ENCODE measurements around the gene C17orf75.
"Not testable (repeated sequence)": the region's sequence is repeated elsewhere in the genome, so short reads cannot be mapped to it uniquely, and the experiment has no call there.

The C17orf75 gene

GRCh38 chr17:32345951-32346600 is 4.1 kb upstream of the C17orf75 start:
- no peak for DNase-seq (ENCODE audit: low read depth in 2 of 2)

GRCh38 chr17:32342603-32343325 is 791 bp upstream of the C17orf75 start:
- DNase-seq (ENCODE audit: low read depth in 2 of 2) = no peak

GRCh38 chr17:32341141-32341856 is 674 bp downstream of the C17orf75 start:
- peak in 1 of 2 donors; percentile 12 for DNase-seq (ENCODE audit: low read depth in 2 of 2)

GRCh38 chr17:32335687-32336086 is 6.3 kb downstream of the C17orf75 start:
- DNase-seq (ENCODE audit: low read depth in 2 of 2) = no peak

- no peak for DNase-seq (ENCODE audit: low read depth in 2 of 2)
These were observed 6.9 kb downstream of the C17orf75 start for GRCh38 chr17:32335046-32335445.

GRCh38 chr17:32333187-32333586 is 8.8 kb downstream of the C17orf75 start:
- no peak for DNase-seq (ENCODE audit: low read depth in 2 of 2)

GRCh38 chr17:32331243-32332040 is 10.5 kb downstream of the C17orf75 start:
- no peak for DNase-seq (ENCODE audit: low read depth in 2 of 2)

GRCh38 chr17:32330147-32330546 is 11.8 kb downstream of the C17orf75 start:
- no peak for DNase-seq (ENCODE audit: low read depth in 2 of 2)

GRCh38 chr17:32327911-32328310 is 14.1 kb downstream of the C17orf75 start:
- no peak for DNase-seq (ENCODE audit: low read depth in 2 of 2)

- no peak for DNase-seq (ENCODE audit: low read depth in 2 of 2)
These were observed 18.0 kb downstream of the C17orf75 start for GRCh38 chr17:32323811-32324491.

- no peak for DNase-seq (ENCODE audit: low read depth in 2 of 2)
These were observed 18.9 kb downstream of the C17orf75 start for GRCh38 chr17:32323046-32323445.

GRCh38 chr17:32320847-32321246 is 21.1 kb downstream of the C17orf75 start:
- DNase-seq (ENCODE audit: low read depth in 2 of 2) = no peak

GRCh38 chr17:32320080-32320479 is 21.9 kb downstream of the C17orf75 start:
- not testable (repeated sequence) for DNase-seq (ENCODE audit: low read depth in 2 of 2)

GRCh38 chr17:32319548-32319905 is 22.4 kb downstream of the C17orf75 start:
- DNase-seq (ENCODE audit: low read depth in 2 of 2) = peak; percentile 51 to 60

GRCh38 chr17:32318071-32318470 is 23.9 kb downstream of the C17orf75 start:
- DNase-seq (ENCODE audit: low read depth in 2 of 2) = no peak

- no peak for DNase-seq (ENCODE audit: low read depth in 2 of 2)
These were observed 24.6 kb downstream of the C17orf75 start for GRCh38 chr17:32317353-32317752.

GRCh38 chr17:32316653-32317052 is 25.3 kb downstream of the C17orf75 start:
- DNase-seq (ENCODE audit: low read depth in 2 of 2) = not testable (repeated sequence)

GRCh38 chr17:32315171-32315570 is 26.8 kb downstream of the C17orf75 start:
- no peak for DNase-seq (ENCODE audit: low read depth in 2 of 2)

- no peak for DNase-seq (ENCODE audit: low read depth in 2 of 2)
These were observed 27.3 kb downstream of the C17orf75 start for GRCh38 chr17:32314636-32315035.

GRCh38 chr17:32311028-32311536 is 30.9 kb downstream of the C17orf75 start:
- no peak for DNase-seq (ENCODE audit: low read depth in 2 of 2)

GRCh38 chr17:32307658-32308057 is 34.3 kb downstream of the C17orf75 start:
- no peak for DNase-seq (ENCODE audit: low read depth in 2 of 2)

All from stimulated activated CD8-positive, alpha-beta memory T cell treated with anti-CD3 and anti-CD28 coated beads, Interleukin-7, amount 100 ng/mL, for 4 hours (primary cell).